Stimulated activated CD8-positive, alpha-beta memory T cell treated with anti-CD3 and anti-CD28 coated beads, Interleukin-15, amount 100 ng/mL, for 1 hour (primary cell): ENCODE data around the gene CFAP61.

ENCODE experiments used
- DNase-seq: peaks from one replicate; pipeline ENCODE4 v3.0.0-alpha.2; 2020; ENCODE audit warnings: low read depth

The CFAP61 gene

GRCh38 chr20:20037960-20038359 is 14.4 kb upstream of the CFAP61 start:
- no peak for DNase-seq

DNA sequence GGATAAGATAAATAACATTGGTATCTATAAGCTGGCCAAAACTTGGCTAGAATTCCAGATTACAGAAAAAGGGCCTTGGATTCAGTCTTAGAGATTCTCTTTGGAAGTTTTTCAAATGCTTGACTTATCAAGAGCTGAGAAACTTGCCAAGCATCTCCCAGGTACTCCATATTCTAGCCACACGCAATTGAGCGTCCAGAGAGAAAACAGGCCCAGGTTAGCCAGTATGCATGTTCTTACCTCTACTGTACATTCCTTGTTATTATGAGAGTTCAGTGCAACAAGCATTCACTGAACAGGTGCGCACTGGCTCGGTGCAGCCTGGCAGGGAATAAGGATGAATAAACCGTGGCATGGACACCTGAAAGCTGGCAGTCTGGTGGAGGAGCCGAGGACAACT is 13.7 kb upstream of the CFAP61 start:
- DNase-seq = no peak

DNA sequence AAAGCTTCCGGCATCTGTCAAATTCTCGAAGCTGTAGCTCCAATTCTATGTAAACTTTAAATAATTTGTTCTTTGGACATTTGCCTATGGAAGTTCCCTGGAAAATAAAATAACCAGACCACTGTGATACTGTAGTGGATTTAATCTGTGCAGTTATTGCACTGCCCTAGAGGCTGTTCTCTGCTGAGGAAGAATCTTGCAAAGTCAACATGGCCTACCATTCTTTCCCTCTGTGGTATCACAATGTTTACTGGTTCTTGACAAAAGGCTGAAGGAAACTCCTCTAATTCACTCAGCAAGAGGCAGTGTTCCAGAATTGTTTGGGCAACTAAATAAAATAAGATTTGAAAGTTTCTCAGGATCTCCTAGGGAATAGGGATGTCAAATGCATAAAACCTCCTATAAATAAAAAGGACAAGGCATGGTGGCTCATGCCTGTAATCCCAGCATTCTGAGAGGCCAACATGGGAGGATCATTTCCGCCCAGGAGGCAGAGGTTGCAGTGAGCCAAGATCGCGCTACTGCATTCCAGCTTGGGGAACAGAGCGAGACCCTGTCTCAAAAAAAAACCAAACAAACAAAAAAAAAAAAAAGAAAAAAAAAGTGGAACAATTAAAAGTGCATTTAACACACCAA is 12.5 kb upstream of the CFAP61 start:
- DNase-seq = no peak

GRCh38 chr20:20051767-20052073 is 612 bp upstream of the CFAP61 start:
- no peak for DNase-seq

DNA sequence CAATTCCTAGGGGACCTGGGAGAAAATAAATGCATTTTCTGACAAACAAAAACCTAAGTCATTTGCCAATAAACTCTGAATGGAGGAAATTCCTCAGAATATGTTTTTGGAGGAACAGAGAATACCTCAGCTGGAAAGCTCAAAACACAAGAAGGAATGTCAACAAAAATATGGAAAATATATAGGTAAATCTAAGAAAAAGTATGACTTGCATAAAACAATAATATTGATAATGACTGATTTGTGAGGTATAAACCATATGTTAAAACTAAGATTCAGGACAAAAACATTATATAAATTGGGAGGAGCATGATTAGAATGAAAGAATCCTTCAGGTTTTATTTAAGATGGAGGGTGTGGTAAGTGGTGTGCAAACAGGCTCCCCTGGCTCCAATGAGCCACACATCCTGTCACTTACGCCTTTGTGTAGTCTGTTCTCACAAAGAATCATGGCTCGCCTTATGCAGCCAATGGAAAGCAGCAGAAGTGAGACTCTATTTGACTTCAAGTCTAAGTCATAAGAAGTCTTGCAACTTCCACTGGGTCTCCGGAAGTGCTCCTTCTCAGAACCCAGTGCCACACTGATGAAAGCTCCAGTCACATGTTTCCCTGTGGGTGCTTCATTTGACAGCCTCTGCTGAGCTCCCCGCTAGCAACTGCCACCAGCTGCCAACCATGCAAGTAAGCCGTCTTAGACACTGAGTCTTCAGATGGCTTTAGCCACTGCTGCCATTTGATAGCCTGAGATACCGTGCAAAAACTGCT is 8.1 kb downstream of the CFAP61 start:
- no peak for DNase-seq

GRCh38 chr20:20063941-20064702 is 11.8 kb downstream of the CFAP61 start:
- no peak for DNase-seq

- no peak for DNase-seq
Observed at GRCh38 chr20:20065361-20065760, 13.0 kb downstream of the CFAP61 start.

GRCh38 chr20:20070871-20071726 is 18.8 kb downstream of the CFAP61 start:
- no peak for DNase-seq

- no peak for DNase-seq
Observed at GRCh38 chr20:20073801-20074371, 21.6 kb downstream of the CFAP61 start.

- no peak for DNase-seq
Observed at GRCh38 chr20:20075032-20075431, 22.7 kb downstream of the CFAP61 start.

DNA sequence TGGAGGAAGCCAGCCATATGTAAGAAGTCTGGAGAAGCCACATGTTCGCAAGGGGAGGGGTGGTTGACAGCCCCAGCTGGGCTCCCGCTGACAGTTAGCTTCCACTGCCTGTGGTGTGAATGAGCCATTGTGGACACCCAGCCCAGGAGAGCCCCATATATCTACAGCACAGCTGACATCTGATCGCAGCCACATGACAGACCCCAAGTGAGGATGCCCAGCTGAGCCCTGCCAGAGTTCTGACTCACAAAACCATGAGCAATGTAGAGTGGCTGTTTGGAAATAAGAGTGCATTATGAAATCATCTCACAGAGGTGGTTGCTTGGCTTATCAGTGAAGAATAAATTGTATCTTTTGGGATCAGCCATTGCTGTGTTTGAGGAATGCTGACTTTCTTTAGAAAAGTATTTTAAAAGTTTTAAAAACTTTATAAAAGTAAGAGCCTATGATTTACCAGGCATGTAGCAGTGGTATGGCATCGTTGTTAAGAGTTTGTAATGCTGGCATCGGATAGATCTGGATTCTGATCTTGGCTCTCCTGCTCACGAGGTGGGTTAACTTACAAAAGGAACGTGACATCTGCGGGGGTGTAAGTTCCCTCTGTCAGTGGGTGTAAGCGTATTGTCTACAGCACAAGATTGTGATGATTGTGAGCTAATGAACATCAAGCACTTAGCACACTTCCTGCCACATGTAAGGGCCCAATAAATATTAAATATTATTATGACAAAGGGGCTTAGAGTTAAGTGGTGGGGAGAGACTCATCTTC is 24.1 kb downstream of the CFAP61 start:
- no peak for DNase-seq

DNA sequence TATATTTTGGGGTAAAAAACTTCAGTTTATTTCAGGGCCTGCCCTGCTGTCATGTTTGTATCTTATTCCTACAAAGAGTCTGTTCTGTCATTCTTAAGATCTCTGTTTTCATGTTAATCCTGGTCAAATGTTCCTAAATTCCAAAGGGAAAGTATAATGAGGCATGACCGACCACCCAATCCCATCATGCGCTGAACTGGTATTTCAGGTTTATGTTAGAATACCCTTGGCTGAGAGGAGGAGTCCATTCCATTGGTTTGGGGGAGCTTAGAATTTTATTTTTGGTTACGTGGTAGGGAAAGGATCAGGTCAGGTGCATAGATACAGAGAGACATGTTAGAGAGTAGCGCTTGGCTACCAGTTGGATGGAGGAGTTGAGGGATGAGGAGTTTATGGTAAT is 25.7 kb downstream of the CFAP61 start:
- no peak for DNase-seq

DNA sequence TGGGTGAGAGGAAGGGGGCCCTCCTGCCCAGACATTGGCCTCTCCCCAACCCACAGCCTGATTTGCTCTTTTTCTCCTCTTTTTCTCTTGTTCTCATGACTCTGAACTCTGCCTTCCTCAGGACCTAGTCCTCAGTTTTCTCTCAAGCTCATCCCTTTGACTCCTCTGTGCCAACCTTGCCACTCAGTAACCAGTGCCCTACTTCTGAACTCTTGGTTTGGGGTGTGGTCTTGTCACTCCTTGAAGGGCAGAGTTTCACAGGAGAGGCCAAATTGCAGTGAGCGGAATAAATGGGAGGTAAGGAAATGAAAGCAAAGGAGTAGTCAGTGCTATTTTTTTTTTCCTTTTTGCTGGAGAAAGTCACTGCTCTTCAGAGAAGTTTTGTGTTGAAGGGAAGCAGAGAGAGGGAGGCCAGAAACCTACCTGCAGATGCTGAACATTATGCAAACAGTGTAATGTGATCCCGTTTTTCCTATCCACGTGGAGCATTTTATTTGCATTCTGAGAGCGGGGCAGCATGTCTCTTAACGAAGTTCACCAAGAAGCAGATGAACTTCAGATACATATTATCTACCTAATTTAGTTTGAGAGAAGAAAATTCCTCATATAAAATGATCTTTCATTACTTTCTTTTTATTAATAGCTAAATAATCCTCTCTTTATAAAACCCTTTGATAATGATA is 26.9 kb downstream of the CFAP61 start:
- no peak for DNase-seq

DNA sequence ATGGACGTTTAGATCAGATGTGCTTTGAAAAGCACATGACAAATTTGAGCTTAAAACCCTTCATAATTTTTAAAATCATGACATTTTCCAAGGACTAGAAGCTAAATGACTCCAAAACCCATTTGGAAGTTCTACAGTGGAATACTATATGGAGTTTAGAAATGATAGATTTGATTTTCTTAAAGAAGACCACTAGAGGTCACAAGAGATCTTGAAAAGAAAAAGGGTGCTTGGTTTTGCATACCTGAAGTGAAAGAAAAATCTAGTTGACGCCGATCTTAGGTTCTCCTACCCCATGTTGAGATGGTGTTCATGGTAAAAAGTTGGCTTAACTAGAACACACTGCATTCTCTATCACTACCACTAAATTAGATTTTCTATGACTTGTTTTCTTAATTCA is 31.5 kb downstream of the CFAP61 start:
- DNase-seq = no peak

DNA sequence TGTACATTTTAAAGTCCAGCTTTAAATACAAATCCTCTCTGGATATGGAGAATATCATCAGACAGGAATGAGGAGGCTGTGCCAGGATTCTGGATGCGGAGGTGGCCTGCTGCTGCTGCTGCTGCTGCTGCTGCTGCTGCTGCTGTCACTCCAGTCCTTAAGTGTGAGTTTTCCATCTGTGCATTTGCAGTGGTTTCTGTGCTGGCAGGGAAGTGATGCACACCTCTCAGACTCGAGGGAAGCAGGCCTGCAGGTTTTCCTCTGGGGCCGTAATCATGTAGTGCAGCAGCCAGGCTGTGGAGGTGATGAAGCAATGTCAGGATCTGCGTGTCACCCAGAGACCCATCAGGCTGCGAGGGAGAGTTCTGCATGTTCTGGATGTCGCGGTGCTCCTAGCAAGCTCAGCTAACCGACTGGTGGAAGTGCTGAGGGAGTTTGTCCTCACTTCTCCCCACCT is 32.0 kb downstream of the CFAP61 start:
- DNase-seq = no peak

- no peak for DNase-seq
Observed at GRCh38 chr20:20085071-20085470, 32.7 kb downstream of the CFAP61 start.

DNA sequence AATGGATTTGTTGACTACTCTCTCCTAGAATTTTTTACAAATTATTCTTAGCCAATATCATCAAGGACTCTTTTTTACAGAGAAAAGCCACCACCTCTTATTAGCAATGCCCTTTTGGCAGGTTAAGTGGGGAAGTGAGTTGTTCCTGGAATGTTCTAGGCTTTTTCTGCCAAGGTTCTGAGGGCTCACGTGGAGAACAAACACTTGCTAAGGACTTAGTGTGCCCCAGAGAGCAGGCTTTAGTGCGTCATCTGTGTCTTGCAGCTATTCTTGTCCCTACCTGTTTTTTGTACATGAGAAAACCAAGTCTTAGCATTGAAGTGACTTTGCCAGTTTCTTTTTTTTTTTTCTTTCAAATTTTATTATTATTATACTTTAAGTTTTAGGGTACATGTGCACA is 33.5 kb downstream of the CFAP61 start:
- no peak for DNase-seq

DNA sequence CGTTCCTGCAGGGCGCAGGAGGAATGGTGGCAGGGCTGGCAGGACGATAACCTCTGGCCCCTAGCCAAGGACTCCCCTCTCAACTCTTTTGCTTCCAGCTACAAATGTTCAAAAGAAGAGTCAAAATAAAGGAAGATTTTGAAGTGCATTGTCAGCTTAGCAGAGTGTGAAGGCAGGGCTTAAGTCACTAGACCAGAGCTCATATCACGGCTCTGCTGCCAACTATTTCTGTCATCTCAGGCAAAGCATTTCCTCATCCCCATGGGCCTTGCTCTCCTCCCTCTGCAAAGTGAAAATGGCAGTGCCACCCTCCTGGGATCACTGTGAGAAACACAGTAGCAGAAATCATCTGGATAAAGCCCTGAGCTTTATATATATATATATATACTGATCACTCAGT is 36.7 kb downstream of the CFAP61 start:
- no peak for DNase-seq

GRCh38 chr20:20089939-20090338 is 37.6 kb downstream of the CFAP61 start:
- DNase-seq = no peak

DNA sequence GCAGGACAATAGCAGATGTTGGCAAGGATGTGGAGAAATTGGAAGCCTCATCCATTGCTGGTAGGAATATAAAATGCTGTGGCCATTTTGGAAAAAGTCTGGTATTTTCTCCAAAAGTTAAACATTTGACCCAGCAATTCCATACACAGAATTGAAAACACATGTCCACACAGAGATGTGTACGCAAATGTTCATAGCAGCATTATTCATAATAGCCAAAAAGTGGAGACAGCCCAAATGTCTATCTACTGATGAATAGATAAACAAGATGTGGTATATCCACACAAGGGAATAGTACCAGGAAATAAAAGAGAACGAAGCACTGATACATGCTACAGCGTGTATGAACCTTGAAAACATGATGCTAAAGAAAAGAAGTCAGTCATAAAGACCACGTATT is 40.5 kb downstream of the CFAP61 start:
- no peak for DNase-seq

GRCh38 chr20:20094410-20094809 is 42.1 kb downstream of the CFAP61 start:
- no peak for DNase-seq
